ENCODE measurements around the gene R3HCC1L.

DNA sequence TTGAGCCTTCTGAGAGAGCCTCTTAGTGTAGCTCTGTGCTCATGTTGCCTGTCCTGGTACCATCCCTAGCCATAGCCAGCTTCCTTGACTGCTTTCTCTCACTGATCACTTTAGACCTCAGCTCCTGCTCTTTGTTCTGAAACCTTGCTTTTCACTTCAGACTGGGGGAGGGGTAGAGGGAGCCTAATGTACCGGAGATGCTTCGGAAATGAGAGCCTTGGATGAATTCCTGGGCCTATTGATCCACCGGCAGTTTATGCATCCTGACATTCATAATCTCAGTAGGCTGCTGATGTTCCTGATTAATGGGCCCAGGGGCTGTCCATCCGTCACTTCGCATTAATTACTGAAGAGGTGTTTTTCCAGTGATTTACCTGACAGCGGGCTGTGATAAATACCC, 38.8 kb downstream of the R3HCC1L start:
- TF ChIP-seq POLR2A (IDR thresholded peaks at IDR 0.05): no peak
- TF ChIP-seq, protein P1, sequence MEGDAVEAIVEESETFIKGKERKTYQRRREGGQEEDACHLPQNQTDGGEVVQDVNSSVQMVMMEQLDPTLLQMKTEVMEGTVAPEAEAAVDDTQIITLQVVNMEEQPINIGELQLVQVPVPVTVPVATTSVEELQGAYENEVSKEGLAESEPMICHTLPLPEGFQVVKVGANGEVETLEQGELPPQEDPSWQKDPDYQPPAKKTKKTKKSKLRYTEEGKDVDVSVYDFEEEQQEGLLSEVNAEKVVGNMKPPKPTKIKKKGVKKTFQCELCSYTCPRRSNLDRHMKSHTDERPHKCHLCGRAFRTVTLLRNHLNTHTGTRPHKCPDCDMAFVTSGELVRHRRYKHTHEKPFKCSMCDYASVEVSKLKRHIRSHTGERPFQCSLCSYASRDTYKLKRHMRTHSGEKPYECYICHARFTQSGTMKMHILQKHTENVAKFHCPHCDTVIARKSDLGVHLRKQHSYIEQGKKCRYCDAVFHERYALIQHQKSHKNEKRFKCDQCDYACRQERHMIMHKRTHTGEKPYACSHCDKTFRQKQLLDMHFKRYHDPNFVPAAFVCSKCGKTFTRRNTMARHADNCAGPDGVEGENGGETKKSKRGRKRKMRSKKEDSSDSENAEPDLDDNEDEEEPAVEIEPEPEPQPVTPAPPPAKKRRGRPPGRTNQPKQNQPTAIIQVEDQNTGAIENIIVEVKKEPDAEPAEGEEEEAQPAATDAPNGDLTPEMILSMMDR (IDR thresholded peaks at IDR 0.05): no peak

All from body of pancreas (tissue), 4 donors.